DOHH2 (cell line): ENCODE data around the gene TIAM2.

Experiments used
- CTCF ChIP-seq: fragments of 200-600 bp; sonication (generic); IDR thresholded peaks from one replicate; pipeline ENCODE4 v1.5.1; 2014; ENCODE audit warnings: antibody characterized with exemption, mild to moderate bottlenecking, low read depth, low read length; ENCODE audit not compliant: poor library complexity, severe bottlenecking
- EZH2phosphoT487 ChIP-seq: fragments of 200-600 bp; sonication (generic); IDR thresholded peaks from 2 replicates; pipeline ENCODE4 v1.6.1; 2017; ENCODE audit warnings: borderline replicate concordance, mild to moderate bottlenecking, antibody characterized with exemption, low read length, moderate library complexity, mixed read lengths

GRCh38 chr6:155023717-155024116 lies 28.6 kb downstream of the TIAM2 start:
- TF ChIP-seq CTCF (no peak), EZH2phosphoT487 (no peak)
